ENCODE results near the gene ADGRA3.
A peak's percentile ranks its signal among the peaks of the same experiment; 100 is the strongest.

The ADGRA3 gene

GRCh38 chr4:22504922-22505321 lies 10.9 kb downstream of the ADGRA3 start:
- DNase-seq, result no peak

GRCh38 chr4:22504447-22504846 lies 11.4 kb downstream of the ADGRA3 start:
- no peak for DNase-seq

GRCh38 chr4:22502895-22503814 lies 12.7 kb downstream of the ADGRA3 start:
- DNase-seq, result no peak

GRCh38 chr4:22501715-22502095 lies 14.2 kb downstream of the ADGRA3 start:
- DNase-seq, result no peak

- no peak for DNase-seq
Observed at GRCh38 chr4:22500831-22501714, 14.8 kb downstream of the ADGRA3 start.

GRCh38 chr4:22500128-22500611 lies 15.7 kb downstream of the ADGRA3 start:
- peak; percentile 53 for DNase-seq

- DNase-seq, result no peak
Observed at GRCh38 chr4:22498866-22499265, 17.0 kb downstream of the ADGRA3 start.

GRCh38 chr4:22496165-22496813 lies 19.6 kb downstream of the ADGRA3 start:
- no peak for DNase-seq

- no peak for DNase-seq
Observed at GRCh38 chr4:22493523-22493922, 22.3 kb downstream of the ADGRA3 start.

GRCh38 chr4:22492987-22493386 lies 22.9 kb downstream of the ADGRA3 start:
- no peak for DNase-seq

- no peak for DNase-seq
Observed at GRCh38 chr4:22491939-22492338, 23.9 kb downstream of the ADGRA3 start.

GRCh38 chr4:22490718-22491315 lies 25.0 kb downstream of the ADGRA3 start:
- no peak for DNase-seq

- DNase-seq, result no peak
Observed at GRCh38 chr4:22488106-22488505, 27.8 kb downstream of the ADGRA3 start.

GRCh38 chr4:22487328-22487727 lies 28.5 kb downstream of the ADGRA3 start:
- no peak for DNase-seq

- DNase-seq, result no peak
Observed at GRCh38 chr4:22486276-22486675, 29.6 kb downstream of the ADGRA3 start.

- DNase-seq, result no peak
Observed at GRCh38 chr4:22485737-22486136, 30.1 kb downstream of the ADGRA3 start.

GRCh38 chr4:22483551-22483981 lies 32.3 kb downstream of the ADGRA3 start:
- DNase-seq, result no peak

- DNase-seq, result no peak
Observed at GRCh38 chr4:22482250-22483127, 33.4 kb downstream of the ADGRA3 start.

GRCh38 chr4:22480675-22481327 lies 35.1 kb downstream of the ADGRA3 start:
- DNase-seq, result no peak

- DNase-seq, result no peak
Observed at GRCh38 chr4:22478426-22478825, 37.4 kb downstream of the ADGRA3 start.

GRCh38 chr4:22477813-22478182 lies 38.1 kb downstream of the ADGRA3 start:
- DNase-seq, result no peak

All from NCI-H510A treated with DMSO at 0.1 percent for 48 hours (cell line).